GM18951 (cell line): ENCODE results near the gene GAB1.

Experiments
- POLR2A ChIP-seq: IDR thresholded peaks from 4 replicates; pipeline ENCODE4 v1.6.1; 2011; ENCODE audit warnings: mild to moderate bottlenecking; ENCODE audit not compliant: insufficient read length, insufficient read depth; ENCODE audit errors: extremely low read depth
- in situ Hi-C: fragments of 300-500 bp; cut with MboI; formaldehyde crosslinking; loops from one replicate; pipeline ENCODE4 v1.12.0; 2022; ENCODE audit warnings: low sequenced_read_pairs, mixed read lengths, inconsistent platforms; ENCODE audit not compliant: unreplicated experiment

Gene GAB1

DNA sequence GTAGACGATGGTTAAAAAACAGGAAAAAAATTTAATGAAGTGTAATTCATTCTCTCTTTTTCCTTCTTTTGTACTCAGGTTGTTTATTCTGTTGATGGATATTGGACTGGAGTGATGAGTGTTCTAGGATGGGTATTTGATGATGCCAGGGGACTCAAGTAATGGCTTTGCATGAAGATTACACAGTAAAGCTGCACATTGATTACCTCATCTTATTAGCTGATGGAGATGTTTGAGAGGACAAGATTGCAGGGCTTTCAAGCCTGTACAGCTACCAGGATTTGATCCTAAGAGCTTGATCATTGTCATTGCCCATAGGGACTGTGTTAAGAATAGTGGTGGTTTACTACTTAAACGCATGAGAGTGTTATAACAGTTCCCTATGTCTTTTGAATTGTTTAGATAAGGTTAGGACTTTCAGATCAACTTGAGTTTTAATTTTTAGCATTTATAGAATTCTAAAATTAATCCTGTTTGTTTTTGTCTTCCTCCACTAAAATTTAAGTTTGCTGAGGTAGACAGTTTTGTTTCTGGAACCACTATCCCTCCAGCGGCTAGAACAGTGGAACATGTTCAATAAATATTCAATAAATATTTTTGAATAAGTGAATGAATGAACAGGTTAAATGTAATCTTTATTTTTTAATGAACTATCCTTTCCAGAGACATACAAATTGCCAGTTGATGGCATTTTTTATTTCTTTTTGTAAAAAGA, 58.2 kb downstream of the GAB1 start:
- in situ Hi-C loops, result no loop called here
- TF ChIP-seq POLR2A, result no peak

DNA sequence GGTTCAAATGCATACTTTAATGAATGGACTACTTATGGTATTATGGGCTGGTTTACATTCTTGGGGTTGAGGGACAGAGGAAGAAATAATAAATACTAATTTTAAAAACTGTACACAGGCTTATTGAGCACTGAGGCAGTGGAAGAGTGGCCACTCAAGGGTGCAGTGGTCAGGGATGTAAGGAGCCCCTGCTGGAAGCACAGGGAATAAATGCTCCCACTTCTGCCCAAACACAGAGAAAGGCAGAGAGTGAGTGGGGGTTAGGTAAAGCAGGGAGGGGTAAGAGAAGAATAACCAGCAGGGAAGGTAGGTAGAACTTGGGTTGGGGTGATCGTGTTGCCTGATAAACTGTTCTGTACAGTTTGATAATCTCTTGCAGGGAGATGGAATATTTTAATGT, 60.0 kb downstream of the GAB1 start:
- no peak for TF ChIP-seq POLR2A
- in situ Hi-C loops, result no loop called here

DNA sequence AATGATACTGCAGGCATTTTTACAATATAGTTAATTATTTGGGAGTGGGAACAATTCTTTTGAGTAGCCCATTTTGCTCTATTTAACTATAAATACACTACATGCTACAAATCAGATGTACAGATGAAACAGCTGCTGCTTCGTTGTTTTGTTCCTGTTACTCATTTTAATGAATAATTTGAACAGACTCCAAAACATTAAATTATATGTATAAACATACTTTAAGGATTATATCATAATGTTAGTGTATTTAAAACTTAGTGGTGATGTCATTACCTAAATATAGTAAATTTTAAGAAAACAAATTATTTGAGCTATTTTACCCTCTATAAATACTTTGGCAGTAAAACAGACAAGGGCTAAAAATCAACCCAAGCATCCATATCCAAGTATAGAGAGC, 60.7 kb downstream of the GAB1 start:
- in situ Hi-C loops, result no loop called here
- no peak for TF ChIP-seq POLR2A

DNA sequence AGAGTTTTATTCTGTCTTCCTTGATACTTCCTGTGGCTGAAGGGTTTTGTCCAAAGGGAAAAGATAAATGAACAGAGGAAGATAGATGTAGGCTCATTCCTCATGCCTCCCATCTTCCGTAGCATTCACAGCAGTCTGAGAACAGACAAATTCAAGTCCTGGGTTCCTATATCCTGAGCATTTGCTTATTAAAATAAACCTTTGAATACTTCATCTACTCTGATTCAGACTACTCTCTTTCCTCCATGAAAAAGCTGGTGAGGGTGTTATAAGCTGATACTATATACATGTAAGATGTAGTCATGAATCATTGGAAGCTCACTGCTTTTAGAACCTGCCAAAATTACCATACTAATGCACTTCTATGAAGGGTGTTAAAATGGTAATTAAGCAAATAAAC, 61.2 kb downstream of the GAB1 start:
- in situ Hi-C loops, result no loop called here
- TF ChIP-seq POLR2A, result no peak

DNA sequence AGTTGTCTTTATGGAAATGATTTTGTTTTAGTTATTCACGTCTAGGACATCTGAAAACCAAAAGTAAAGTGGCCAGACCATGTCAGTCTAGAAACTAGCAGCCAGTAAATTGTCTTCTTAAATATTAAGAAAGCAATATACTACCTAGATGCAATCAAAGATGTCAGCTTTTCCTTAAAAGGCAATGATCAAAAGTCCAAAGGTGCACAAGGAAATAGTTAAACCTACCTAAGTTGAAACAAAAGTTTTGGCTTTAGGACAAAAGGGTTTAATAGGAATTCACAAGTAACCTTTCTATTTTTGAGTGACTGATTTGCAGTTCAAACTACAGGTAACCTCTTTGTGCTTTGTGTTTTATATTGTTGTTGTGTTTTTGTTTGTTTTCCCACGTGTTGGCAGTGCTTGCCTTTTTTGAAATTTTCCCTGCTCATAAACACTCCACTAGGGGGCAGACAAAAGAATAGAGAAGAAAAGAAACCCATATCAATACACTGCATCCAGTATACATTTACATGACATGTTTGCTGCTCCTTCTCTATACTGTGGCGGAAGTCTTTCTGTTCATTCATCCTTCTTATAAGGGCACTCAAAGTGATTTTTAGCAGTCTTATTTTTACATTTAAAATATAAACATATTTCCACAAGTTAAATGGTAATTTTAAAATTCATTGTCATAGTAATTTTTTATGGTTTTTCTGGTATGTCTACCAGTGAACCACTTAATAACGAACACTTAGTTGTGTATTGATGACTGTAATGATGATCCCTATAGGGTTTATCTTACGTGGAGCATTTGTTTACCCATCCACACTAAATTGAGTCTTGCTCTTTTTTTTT, 62.7 kb downstream of the GAB1 start:
- in situ Hi-C loops, result no loop called here
- no peak for TF ChIP-seq POLR2A

DNA sequence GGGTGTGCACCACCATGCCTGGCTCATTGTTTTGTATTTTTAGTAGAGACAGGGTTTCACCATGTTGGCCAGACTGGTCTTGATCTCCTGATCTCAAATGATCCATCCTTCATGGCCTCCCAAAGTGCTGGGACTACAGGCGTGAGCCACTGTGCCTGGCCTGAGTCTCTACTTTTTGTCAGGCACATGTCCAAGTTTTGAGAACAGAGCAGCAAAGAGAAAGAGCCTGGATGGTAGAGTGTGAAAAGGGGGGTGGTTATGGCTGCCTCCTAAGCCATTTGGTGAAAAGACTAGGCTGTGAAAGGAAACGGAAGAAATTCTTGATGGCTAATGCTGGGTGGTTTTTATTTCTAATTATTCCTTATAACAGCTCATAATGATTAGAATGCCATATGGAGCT, 63.4 kb downstream of the GAB1 start:
- in situ Hi-C loops, result no loop called here
- no peak for TF ChIP-seq POLR2A

DNA sequence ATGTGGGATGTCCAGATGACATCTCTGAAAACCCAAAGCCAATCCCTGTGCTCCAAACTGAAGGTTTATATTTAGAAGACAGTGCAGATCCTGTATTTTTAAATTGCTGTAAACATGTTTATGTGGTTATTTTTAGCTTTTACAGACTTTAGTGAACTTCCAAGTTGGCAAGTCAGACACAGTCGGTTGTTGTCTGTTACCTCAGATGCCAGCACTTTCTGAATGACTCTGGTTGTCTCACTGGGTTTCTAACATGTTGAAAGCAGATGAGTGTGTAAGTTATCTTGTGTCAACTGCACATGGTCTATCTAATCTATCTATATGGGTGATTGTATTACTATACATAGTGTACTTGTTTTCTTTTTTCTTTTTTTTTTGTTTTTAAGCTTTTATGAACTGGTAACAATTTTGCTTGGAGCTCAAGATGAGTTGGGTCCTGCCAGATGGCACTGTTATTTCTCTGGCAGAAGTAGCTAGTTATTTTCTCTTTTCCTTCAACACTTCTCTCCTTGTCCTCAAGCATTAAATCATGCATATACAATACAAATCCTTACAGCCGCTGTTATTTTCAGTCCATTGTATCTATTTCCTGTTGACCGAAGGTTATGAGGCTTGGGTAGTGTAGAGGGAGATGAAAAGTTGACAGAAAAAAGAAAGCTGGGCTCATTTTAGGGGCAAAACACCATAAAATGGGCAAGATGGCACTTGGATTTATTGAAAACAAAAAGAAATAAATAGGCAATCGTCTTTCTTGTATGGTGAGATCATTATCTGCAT, 66.3 kb downstream of the GAB1 start:
- no peak for TF ChIP-seq POLR2A
- in situ Hi-C loops, result no loop called here

DNA sequence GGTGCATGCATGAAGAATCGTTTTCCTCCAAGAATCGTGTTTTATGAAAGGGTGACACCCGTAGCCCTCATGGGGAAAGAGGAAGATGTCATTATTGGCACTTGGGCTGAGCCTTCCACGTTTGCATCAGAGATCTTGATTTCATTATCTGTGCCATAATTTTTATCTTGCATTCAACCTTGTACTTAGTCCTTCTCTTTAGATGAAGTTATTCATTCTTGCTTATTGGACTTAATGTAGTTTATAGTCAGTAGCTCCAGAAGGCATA, 66.8 kb downstream of the GAB1 start:
- in situ Hi-C loops, result no loop called here
- TF ChIP-seq POLR2A, result no peak

DNA sequence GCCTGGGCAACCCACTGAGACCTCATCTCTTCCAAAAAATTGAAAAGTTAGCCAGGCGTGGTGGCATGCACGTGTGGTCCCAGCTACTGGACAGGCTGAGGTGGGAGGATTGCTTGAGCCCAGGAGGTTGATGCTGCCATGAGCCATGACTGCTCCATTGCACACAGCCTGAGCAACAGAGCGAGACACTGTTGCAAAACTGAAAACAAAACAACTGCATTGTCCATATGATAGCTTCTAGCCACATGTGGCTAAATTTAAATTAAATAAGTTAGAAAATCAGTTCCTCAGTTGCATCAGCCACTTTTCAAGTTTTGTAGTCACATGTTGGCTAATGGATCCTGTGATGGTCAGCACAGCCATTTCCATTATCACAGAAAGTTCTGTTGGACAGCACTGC, 67.9 kb downstream of the GAB1 start:
- TF ChIP-seq POLR2A, result no peak
- in situ Hi-C loops, result no loop called here

DNA sequence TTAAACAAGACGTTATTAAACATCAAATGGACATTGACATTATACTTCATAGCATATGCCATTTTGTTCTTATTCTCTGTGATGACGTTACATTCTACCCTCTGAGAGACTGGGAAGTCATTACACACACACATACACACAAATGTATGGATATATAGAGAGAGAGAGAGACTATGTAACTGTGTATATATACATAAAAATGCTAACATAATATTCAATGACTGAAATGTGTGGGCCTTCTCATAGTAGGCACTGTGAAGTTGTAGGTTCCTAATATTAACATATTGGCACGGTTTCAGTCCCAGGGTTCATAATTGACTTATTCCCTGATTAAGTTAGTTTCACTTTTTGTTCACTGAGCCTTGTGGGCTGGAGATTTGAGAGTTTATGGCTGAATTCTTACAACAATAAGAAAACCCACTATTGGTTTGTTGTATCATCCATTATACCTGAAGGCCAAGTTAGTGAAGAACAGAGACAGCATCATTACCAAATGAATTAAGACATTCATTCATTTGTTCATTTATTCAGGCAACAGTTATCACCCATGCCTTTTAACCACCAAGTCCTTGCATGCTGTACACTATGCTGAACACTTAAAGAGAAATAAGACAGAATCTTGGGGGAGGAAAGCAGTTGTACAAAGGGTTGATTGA, 68.5 kb downstream of the GAB1 start:
- in situ Hi-C loops, result no loop called here
- TF ChIP-seq POLR2A, result no peak

DNA sequence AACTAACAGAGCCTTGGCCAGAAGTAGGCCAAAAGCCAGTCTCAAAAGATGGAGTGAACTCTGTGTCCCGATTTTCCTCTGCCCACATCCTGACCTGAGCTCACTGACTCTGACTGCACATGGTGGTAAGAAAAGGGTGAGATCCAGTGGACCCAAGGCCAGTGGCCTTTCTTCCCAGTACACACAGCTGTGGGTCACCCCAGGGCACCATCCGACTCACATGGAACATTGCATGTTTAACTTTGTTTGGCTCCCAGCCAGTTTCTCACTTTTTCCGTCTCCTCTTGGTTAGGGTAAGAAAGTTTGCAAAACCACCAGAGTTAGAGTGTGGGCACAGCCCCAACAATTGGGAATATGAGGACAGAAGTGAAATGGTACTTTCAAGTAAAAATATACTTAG, 69.8 kb downstream of the GAB1 start:
- in situ Hi-C loops, result no loop called here
- no peak for TF ChIP-seq POLR2A

DNA sequence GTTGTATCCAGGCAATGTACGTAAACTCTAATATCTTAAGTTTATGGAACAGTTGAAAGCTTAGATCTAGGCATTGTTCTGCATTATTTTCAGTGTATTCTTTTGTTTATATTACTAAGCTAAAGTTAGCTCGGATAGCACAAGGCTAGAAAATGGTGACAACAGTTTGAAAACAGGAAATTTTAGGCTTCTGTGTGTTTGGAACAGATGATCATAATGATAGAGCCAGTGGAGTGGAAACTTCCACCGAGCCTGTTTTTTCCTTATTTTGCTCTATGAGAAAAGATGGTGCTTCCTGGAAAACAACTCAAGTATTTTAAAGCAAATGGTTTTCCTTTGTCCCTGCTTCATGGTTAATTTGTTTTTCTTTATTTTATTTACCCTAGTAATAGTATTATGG, 70.8 kb downstream of the GAB1 start:
- TF ChIP-seq POLR2A, result no peak
- in situ Hi-C loops, result no loop called here

DNA sequence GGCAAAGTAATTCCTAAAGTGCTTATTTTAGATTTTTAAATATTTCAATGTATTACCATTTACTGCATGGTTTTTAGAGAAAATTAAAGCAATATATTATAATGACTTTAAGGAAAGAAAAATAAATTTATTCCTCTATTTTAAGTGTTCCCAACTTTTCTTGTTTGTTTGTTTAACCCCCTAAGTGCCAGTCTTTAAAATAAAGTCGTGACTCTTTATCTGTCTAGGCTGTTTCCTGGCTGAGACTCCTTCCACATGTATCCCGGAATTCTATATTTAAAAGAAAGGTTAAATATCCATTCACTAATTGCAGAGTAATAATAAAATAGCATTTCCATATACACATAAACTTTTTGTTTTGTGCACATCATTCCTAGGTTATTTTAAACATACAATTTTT, 71.2 kb downstream of the GAB1 start:
- in situ Hi-C loops, result no loop called here
- no peak for TF ChIP-seq POLR2A
